Measurements from ENCODE around the gene PARP9.

Gene PARP9

GRCh38 chr3:122558605-122559004, 5.5 kb downstream of the PARP9 start:
- Histone ChIP-seq H3K4me2 (ENCODE audit: low read depth, low read length, poor library complexity, severe bottlenecking) (no peak overlapping the region), H2AFZ (ENCODE audit: low read depth, low read length, severe bottlenecking) (no peak overlapping the region), H3K9me2 (replicated peaks; ENCODE audit: insufficient read depth, low read length) (no peaks in the 10 kb centered on the region), H3K9me3 (ENCODE audit: insufficient read depth, low read length) (no peaks in the 10 kb centered on the region), H4K20me1 (ENCODE audit: low read depth, low read length) (no peaks in the 10 kb centered on the region), H3K79me2 (ENCODE audit: insufficient read depth, low read length) (no peaks in the 10 kb centered on the region), H3K27ac (ENCODE audit: low read depth, low read length) (no peak overlapping the region), H3K27me3 (ENCODE audit: low read length) (no peaks in the 10 kb centered on the region), H3K9ac (ENCODE audit: low read length) (no peak overlapping the region), H3F3A (ENCODE audit: insufficient read depth) (no peaks in the 10 kb centered on the region), H3K4me3 (ENCODE audit: insufficient read depth, low read length, poor library complexity, severe bottlenecking) (no peak overlapping the region), H3K36me3 (ENCODE audit: low read length) (no peaks in the 10 kb centered on the region)
- no peak for TF ChIP-seq CTCF (IDR thresholded peaks at IDR 0.05; ENCODE audit: insufficient read depth, low read length, poor library complexity, severe bottlenecking)
- no peak for TF ChIP-seq EZH2phosphoT487 (conservative IDR thresholded peaks at IDR 0.05; ENCODE audit: low read length)

GRCh38 chr3:122557356-122557755, 6.7 kb downstream of the PARP9 start:
- no peaks in the 10 kb centered on the region for H4K20me1 ChIP-seq (ENCODE audit: low read depth, low read length)
- no peak overlapping the region for H2AFZ ChIP-seq (ENCODE audit: low read depth, low read length, severe bottlenecking)
- no peaks in the 10 kb centered on the region for H3K9me3 ChIP-seq (ENCODE audit: insufficient read depth, low read length)
- no peak overlapping the region for H3K27ac ChIP-seq (ENCODE audit: low read depth, low read length)
- H3K36me3 ChIP-seq (ENCODE audit: low read length) = no peaks in the 10 kb centered on the region
- no peaks in the 10 kb centered on the region for H3K9me2 ChIP-seq (replicated peaks; ENCODE audit: insufficient read depth, low read length)
- no peaks in the 10 kb centered on the region for H3F3A ChIP-seq (ENCODE audit: insufficient read depth)
- no peak overlapping the region for H3K4me3 ChIP-seq (ENCODE audit: insufficient read depth, low read length, poor library complexity, severe bottlenecking)
- H3K4me2 ChIP-seq (ENCODE audit: low read depth, low read length, poor library complexity, severe bottlenecking) = no peak overlapping the region
- H3K79me2 ChIP-seq (ENCODE audit: insufficient read depth, low read length) = no peaks in the 10 kb centered on the region
- no peak overlapping the region for H3K9ac ChIP-seq (ENCODE audit: low read length)
- no peaks in the 10 kb centered on the region for H3K27me3 ChIP-seq (ENCODE audit: low read length)
- TF ChIP-seq EZH2phosphoT487 (conservative IDR thresholded peaks at IDR 0.05; ENCODE audit: low read length) (no peak), CTCF (IDR thresholded peaks at IDR 0.05; ENCODE audit: insufficient read depth, low read length, poor library complexity, severe bottlenecking) (no peak)

- TF ChIP-seq EZH2phosphoT487 (conservative IDR thresholded peaks at IDR 0.05; ENCODE audit: low read length) (no peak), CTCF (IDR thresholded peaks at IDR 0.05; ENCODE audit: insufficient read depth, low read length, poor library complexity, severe bottlenecking) (no peak)
- Histone ChIP-seq H3K9ac (ENCODE audit: low read length) (no peak overlapping the region), H4K20me1 (ENCODE audit: low read depth, low read length) (no peaks in the 10 kb centered on the region), H2AFZ (ENCODE audit: low read depth, low read length, severe bottlenecking) (no peak overlapping the region), H3K9me2 (replicated peaks; ENCODE audit: insufficient read depth, low read length) (no peaks in the 10 kb centered on the region), H3F3A (ENCODE audit: insufficient read depth) (no peaks in the 10 kb centered on the region), H3K27ac (ENCODE audit: low read depth, low read length) (no peak overlapping the region), H3K27me3 (ENCODE audit: low read length) (no peaks in the 10 kb centered on the region), H3K79me2 (ENCODE audit: insufficient read depth, low read length) (no peaks in the 10 kb centered on the region), H3K9me3 (ENCODE audit: insufficient read depth, low read length) (no peaks in the 10 kb centered on the region), H3K4me2 (ENCODE audit: low read depth, low read length, poor library complexity, severe bottlenecking) (no peak overlapping the region), H3K4me3 (ENCODE audit: insufficient read depth, low read length, poor library complexity, severe bottlenecking) (no peak overlapping the region), H3K36me3 (ENCODE audit: low read length) (no peaks in the 10 kb centered on the region)
Measured at GRCh38 chr3:122555275-122556071, 8.6 kb downstream of the PARP9 start.
